SH-SY5Y (cell line): Measurements from ENCODE around the gene ATP8B2.

ENCODE experiments used
- GATA2 ChIP-seq: IDR thresholded peaks from 2 replicates; pipeline ENCODE4 v1.6.1; 2011; ENCODE audit warnings: mild to moderate bottlenecking, low read depth, low read length
- GATA3 ChIP-seq: IDR thresholded peaks from 2 replicates; pipeline ENCODE4 v1.6.1; 2011; ENCODE audit warnings: low read depth, mild to moderate bottlenecking, low read length, moderate library complexity

DNA sequence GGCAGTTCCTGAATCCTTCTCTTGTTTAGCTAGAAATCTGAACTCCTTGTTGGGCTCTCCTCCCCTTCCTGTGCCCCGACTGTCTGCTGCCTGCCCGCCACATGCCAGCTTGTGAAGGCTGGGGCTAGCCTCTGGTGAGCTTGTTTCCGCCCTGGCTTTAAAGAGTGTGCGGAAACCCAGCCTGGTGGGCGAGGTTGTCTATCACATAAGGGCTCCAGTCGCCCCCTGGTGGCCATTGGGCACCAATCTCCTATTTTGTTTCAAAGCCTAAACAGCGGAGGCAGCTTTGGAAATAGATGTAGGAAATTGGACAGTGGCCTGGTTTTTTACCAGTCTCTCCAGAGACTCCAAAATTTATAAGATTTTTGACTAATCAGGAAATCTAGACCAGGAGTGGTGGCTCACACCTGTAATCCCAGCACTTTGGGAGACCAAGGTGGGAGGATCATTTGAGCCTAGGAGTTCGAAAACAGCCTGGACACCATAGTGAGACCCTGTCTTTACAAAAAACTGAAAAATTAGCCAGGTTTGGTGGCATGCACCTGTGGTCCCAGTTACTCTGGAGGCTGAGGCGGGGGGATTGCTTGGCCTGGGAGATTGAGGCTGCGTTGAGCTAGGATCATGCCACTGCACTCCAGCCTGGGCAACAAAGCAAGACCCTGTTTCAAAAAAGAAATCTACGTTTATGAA, 9.8 kb downstream of the ATP8B2 start:
- no peak for TF ChIP-seq GATA2
- no peak for TF ChIP-seq GATA3
